ENCODE data around the gene PAK2.
A peak's percentile ranks its signal among the peaks of the same experiment; 100 is the strongest.
"Not testable (repeated sequence)": the region's sequence is repeated elsewhere in the genome, so short reads cannot be mapped to it uniquely, and the experiment has no call there.

The PAK2 gene

DNA sequence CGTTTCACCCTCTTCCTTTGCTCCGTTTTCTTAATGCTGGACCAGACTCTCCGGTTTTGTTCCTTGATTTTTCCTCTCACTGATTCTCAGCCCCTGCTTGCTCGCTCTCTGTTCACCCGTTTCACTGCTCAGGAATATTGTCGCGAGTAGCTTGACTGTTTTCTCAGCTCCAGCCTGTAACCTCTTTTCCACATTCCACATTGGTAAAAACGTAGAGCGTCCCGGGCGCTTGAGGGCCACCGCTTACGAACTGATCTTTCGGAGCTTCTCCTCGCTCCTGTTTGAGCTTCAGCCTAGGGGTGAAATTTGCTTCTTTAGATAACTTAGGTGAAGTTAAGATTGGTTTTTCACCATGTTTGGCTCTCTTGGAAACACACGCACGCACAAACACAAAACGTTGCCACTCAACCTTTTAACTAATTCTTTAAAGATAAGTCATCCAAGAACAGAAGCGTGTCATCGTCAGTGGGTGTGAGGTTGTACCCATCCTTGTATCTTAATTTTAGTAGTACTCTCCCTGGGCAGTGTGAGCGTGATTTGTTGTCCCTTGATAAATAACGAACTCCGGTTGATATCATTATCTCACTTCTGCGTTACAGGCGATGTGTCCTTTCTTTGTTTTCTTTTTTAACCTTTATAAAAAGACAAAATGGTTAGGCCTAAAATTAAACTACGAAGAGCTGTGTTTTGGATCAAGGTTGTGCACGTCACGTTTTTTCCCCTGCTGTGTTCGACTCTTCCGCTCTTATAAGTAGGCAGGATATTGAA lies 1.0 kb downstream of the PAK2 start:
- no peaks in the 10 kb centered on the region for H3K36me3 ChIP-seq (ENCODE audit: insufficient read depth, low read depth, low read length)
- H3K27ac ChIP-seq (ENCODE audit: low read length): peak overlapping the region; percentile 79
- no peaks in the 10 kb centered on the region for H3K27me3 ChIP-seq (ENCODE audit: insufficient read depth, low read length)
- H3K4me3 ChIP-seq (ENCODE audit: low read length): peak overlapping the region; percentile 98
- H3K9me3 ChIP-seq (ENCODE audit: insufficient read depth, low read depth, low read length): no peaks in the 10 kb centered on the region
- H3K4me1 ChIP-seq (ENCODE audit: insufficient read depth, low read length): peaks cover 7% of the 10 kb centered on the region; the same call in 1 of the 2 replicates
- H3K9ac ChIP-seq (ENCODE audit: low read depth, low read length): peak overlapping the region; percentile 94

DNA sequence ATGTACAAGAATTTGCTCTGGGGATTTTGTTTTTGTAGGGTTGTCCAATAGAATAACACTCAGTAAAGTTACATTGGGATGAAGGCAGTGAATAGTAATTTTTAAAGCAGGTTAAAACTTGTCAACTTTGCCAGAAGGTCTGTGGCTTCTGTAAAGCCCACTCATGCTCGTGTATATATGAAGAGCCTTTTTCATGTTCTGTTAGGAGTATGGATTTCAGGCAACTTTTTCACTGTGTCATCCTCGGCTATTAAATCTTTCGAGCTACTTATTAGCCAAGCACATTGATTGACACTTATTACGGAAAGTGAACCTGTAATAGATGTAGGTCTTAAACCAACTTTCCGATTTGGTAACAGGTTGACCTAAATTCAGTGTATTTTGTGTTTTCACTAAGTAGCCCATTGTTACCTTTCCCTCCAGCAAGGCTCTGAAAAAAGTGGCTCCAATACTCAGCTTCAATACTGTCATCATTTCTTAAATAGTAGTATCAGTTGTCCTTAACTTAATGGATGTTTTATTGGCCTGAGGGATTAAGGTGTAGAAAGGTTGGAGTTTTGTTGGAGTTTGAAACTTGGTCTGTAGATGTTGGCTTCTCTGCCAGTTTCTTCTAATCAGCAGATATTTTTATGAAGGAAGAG lies 1.7 kb downstream of the PAK2 start:
- no peak overlapping the region for H3K27ac ChIP-seq (ENCODE audit: low read length)
- no peaks in the 10 kb centered on the region for H3K9me3 ChIP-seq (ENCODE audit: insufficient read depth, low read depth, low read length)
- H3K36me3 ChIP-seq (ENCODE audit: insufficient read depth, low read depth, low read length): peaks cover 5% of the 10 kb centered on the region; the same call in 1 of the 2 replicates
- no peaks in the 10 kb centered on the region for H3K27me3 ChIP-seq (ENCODE audit: insufficient read depth, low read length)
- peaks cover 7% of the 10 kb centered on the region; the same call in 1 of the 2 replicates for H3K4me1 ChIP-seq (ENCODE audit: insufficient read depth, low read length)
- peak overlapping the region; percentile 98 for H3K4me3 ChIP-seq (ENCODE audit: low read length)
- peak overlapping the region; percentile 94 for H3K9ac ChIP-seq (ENCODE audit: low read depth, low read length)

DNA sequence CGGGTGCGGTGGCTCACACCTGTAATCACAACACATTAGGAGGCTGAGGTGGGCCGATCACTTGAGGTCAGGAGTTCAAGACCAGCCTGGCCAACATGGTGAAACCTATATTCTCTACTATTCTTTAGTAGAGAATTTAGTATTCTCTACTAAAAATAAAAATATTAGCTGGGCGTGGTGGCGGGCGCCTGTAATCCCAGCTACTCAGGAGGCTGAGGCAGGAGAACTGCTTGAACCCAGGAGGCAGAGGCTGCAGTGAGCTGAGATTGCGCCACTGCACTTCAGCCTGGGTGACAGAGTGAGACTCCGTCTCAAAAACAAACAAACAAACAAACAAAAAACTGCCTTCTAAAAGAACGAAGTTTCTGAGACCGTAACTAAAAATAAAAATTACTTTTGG lies 3.9 kb downstream of the PAK2 start:
- H3K9me3 ChIP-seq (ENCODE audit: insufficient read depth, low read depth, low read length); H3K27me3 ChIP-seq (ENCODE audit: insufficient read depth, low read length); H3K4me1 ChIP-seq (ENCODE audit: insufficient read depth, low read length); H3K4me3 ChIP-seq (ENCODE audit: low read length); H3K9ac ChIP-seq (ENCODE audit: low read depth, low read length); H3K36me3 ChIP-seq (ENCODE audit: insufficient read depth, low read depth, low read length); H3K27ac ChIP-seq (ENCODE audit: low read length): not testable (repeated sequence)

DNA sequence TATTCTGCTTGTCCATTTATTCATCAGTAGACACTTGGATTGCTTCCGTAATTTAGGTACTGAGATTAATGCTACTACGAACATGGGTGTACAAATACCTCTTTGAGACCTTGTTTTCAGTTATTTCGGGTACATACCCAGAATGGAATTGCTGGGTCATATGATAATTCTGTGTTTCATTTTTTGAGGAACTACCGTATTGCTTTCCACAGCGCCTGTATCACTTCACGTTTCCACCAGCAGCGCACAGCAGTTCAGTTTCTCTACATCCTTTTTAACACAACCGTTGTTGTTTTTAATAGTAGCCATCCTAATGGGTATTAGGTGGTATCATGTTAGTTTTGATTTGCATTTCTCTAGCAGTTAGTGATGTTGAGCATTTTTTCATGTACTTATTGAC lies 9.5 kb downstream of the PAK2 start:
- H3K4me3 ChIP-seq (ENCODE audit: low read length): no peak overlapping the region
- H3K9me3 ChIP-seq (ENCODE audit: insufficient read depth, low read depth, low read length): no peaks in the 10 kb centered on the region
- H3K4me1 ChIP-seq (ENCODE audit: insufficient read depth, low read length): peaks cover 3% of the 10 kb centered on the region; the same call in 1 of the 2 replicates
- peaks cover 17% of the 10 kb centered on the region for H3K36me3 ChIP-seq (ENCODE audit: insufficient read depth, low read depth, low read length)
- no peak overlapping the region for H3K9ac ChIP-seq (ENCODE audit: low read depth, low read length)
- H3K27me3 ChIP-seq (ENCODE audit: insufficient read depth, low read length): no peaks in the 10 kb centered on the region
- H3K27ac ChIP-seq (ENCODE audit: low read length): no peak overlapping the region

DNA sequence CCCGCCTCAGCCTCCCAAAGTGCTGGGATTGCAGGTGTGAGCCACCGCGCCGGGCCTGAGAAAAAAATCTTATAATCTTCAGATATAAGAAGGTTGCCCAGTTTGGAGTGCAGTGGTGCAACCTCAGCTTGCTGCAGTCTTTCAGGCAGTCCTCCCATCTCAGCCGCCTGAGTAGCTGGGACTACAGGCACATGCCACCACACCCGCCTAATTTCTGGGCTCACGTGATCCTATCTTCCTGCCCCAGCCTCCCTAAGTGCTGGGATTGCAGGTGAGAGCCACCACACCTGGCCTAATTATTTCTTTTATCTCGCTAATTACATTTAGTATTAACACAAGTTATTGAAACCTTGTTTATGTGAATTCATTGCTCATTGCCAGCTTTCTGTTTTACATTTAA lies 13.5 kb downstream of the PAK2 start:
- no peak overlapping the region for H3K27ac ChIP-seq (ENCODE audit: low read length)
- H3K36me3 ChIP-seq (ENCODE audit: insufficient read depth, low read depth, low read length): peaks cover 30% of the 10 kb centered on the region
- H3K9ac ChIP-seq (ENCODE audit: low read depth, low read length): no peak overlapping the region

DNA sequence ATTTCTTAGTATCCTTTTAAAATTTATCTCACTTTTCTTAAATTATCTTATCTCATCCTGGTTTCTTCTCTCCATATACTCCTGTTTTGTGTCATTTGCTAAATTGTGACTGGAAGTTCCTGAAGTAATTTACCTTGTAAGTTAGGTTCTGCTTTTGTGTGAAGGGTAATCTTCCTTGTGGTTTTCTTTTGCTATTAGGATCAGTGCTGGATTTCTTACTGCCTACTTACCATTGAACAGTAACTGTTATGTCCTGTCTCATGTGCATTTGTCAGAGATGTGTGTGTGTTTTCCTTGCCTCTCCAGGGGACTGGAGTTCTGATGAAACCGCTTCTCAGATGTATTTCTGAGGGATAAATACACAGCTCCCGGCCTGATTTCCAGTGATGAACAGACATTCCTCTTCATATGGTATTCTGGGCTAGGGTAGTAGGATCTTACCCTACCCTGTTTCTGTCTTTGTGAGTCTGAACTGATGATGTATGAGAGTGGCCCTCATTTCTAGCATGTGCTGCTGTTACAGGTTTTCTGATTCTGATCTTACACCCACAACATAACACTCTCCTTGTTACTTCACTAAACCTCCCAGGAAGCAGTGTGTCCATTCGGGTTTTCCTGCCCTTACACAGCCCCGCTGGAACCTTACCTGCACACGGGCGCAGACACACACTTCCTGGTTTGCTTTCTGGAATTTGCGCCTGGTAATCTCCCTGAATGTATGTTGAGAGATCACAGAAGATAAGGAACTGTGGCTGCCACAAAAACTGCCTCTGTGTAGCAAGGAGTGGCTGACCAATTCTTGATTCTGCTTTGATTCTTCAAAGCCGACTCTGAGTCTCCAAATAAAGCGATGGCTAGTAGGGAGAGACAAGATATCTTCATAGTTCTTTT lies 14.7 kb downstream of the PAK2 start:
- Histone ChIP-seq H3K9ac (ENCODE audit: low read depth, low read length) (no peak overlapping the region), H3K4me3 (ENCODE audit: low read length) (no peak overlapping the region), H3K36me3 (ENCODE audit: insufficient read depth, low read depth, low read length) (peaks cover 29% of the 10 kb centered on the region), H3K27me3 (ENCODE audit: insufficient read depth, low read length) (no peaks in the 10 kb centered on the region), H3K27ac (ENCODE audit: low read length) (no peak overlapping the region), H3K4me1 (ENCODE audit: insufficient read depth, low read length) (no peaks in the 10 kb centered on the region), H3K9me3 (ENCODE audit: insufficient read depth, low read depth, low read length) (peaks cover 16% of the 10 kb centered on the region)

More for the DNA sequence above, 13.5 kb downstream of the PAK2 start:
- Histone ChIP-seq H3K4me1 (ENCODE audit: insufficient read depth, low read length) (no peaks in the 10 kb centered on the region), H3K4me3 (ENCODE audit: low read length) (no peak overlapping the region), H3K9me3 (ENCODE audit: insufficient read depth, low read depth, low read length) (peaks cover 16% of the 10 kb centered on the region), H3K27me3 (ENCODE audit: insufficient read depth, low read length) (no peaks in the 10 kb centered on the region)

DNA sequence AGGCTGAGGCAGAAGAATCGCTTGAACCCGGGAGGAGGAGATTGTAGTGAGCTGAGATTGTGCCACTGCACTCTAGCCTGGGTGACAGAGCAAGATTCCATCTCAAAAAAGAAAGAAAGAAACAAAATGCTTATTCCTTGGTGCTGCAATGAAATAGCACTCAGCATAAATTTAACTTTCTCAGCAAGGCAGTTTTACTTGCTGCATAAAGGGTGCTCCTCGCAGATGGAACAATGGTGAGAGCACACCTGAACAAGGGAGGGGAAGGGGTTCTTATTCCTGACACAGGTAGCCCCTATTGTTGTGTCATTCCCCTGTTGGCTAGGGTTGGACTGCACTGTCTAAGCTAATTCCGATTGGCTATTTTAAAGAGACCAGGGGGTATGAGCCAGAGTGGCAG lies 17.1 kb downstream of the PAK2 start:
- H3K36me3 ChIP-seq (ENCODE audit: insufficient read depth, low read depth, low read length): peaks cover 18% of the 10 kb centered on the region
- H3K27me3 ChIP-seq (ENCODE audit: insufficient read depth, low read length): no peaks in the 10 kb centered on the region
- H3K4me3 ChIP-seq (ENCODE audit: low read length): no peak overlapping the region
- no peak overlapping the region for H3K9ac ChIP-seq (ENCODE audit: low read depth, low read length)
- H3K27ac ChIP-seq (ENCODE audit: low read length): no peak overlapping the region
- no peaks in the 10 kb centered on the region for H3K4me1 ChIP-seq (ENCODE audit: insufficient read depth, low read length)
- peaks cover 16% of the 10 kb centered on the region for H3K9me3 ChIP-seq (ENCODE audit: insufficient read depth, low read depth, low read length)

DNA sequence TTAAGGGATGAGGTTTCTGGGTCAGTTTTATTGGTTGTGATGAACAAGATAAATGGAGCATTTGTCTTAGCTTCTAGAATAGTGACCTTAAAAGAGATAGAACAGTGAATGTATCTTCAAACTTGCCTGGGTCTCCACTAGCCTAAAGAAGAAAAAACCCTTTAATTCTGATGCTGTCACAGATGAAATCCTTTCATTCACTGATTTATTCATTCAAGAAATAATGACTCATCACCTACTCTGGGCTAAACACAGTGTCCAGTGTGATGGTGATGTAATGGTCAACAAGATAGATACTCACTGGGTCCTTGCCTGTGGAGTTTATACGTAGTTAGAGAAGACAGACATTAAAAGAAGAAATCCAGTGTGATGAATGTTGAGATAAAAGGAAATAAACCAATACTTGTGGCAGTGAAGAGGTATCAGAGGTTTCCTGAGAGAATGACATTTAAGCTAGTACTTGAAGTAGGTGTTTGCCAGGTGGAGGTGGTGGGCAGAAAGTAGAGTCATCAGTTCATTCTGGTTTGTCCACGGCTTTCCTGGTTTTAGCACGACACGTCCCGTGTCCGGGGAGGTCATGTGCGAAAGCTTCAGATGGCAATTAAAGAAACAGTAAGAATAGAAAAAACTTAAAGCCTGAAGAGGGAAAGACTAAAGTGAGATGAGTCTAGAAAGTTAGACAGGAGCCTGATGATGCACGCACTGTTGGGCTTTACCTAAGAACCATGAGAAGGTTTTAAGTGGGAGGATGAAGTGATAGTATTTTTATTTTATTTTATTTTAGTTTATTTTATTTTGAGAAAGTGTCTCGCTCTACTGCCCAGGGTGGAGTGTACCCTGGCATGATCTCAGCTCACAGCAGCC lies 18.5 kb downstream of the PAK2 start:
- Histone ChIP-seq H3K4me3 (ENCODE audit: low read length) (no peak overlapping the region), H3K9ac (ENCODE audit: low read depth, low read length) (no peak overlapping the region), H3K27me3 (ENCODE audit: insufficient read depth, low read length) (no peaks in the 10 kb centered on the region), H3K36me3 (ENCODE audit: insufficient read depth, low read depth, low read length) (peaks cover 18% of the 10 kb centered on the region), H3K27ac (ENCODE audit: low read length) (no peak overlapping the region), H3K9me3 (ENCODE audit: insufficient read depth, low read depth, low read length) (peaks cover 16% of the 10 kb centered on the region), H3K4me1 (ENCODE audit: insufficient read depth, low read length) (no peaks in the 10 kb centered on the region)

DNA sequence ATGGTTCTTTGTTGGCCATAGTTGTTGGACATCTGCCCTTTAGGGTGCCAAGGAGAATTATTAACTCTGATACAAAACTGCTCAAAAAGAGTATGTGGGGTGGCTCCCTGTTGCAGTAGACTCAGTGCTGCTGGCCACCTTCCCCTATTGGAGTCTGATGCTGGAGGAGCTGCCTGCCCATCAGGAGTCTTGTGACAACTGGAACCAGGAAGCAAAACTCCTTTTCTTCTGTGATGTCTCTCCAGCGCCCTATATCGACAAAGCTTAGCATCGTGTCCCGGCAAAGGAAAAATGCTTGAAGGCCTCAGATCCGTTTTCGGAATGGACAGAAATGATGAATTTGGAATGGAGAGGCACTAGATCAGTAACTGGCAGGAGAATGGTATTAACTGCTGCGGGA lies 23.5 kb downstream of the PAK2 start:
- Histone ChIP-seq H3K27me3 (ENCODE audit: insufficient read depth, low read length) (no peaks in the 10 kb centered on the region), H3K4me3 (ENCODE audit: low read length) (no peak overlapping the region), H3K27ac (ENCODE audit: low read length) (no peak overlapping the region), H3K36me3 (ENCODE audit: insufficient read depth, low read depth, low read length) (no peaks in the 10 kb centered on the region; the same call in 1 of the 2 replicates), H3K9ac (ENCODE audit: low read depth, low read length) (no peak overlapping the region), H3K9me3 (ENCODE audit: insufficient read depth, low read depth, low read length) (no peaks in the 10 kb centered on the region), H3K4me1 (ENCODE audit: insufficient read depth, low read length) (no peaks in the 10 kb centered on the region)

DNA sequence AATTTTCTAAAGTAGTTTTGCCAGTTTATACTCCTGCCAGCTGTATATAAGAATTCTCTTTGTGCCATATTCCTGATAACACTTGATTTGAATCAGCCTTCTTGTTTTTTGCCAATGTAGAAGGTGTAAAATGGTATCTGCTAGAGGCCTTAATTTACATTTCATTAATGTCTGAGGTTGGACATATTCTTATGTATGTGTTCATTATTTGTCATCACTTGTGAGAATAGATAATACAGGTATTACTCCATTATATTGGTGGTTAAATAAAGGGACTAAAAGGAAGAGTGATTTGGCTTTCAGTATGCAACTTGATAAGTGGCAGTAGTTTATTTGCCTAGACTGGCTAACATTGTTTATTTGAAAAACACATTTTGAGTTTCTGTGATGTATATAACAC lies 25.8 kb downstream of the PAK2 start:
- Histone ChIP-seq H3K27ac (ENCODE audit: low read length) (no peak overlapping the region), H3K9ac (ENCODE audit: low read depth, low read length) (no peak overlapping the region), H3K36me3 (ENCODE audit: insufficient read depth, low read depth, low read length) (no peaks in the 10 kb centered on the region; the same call in 1 of the 2 replicates), H3K27me3 (ENCODE audit: insufficient read depth, low read length) (no peaks in the 10 kb centered on the region), H3K4me3 (ENCODE audit: low read length) (no peak overlapping the region), H3K9me3 (ENCODE audit: insufficient read depth, low read depth, low read length) (no peaks in the 10 kb centered on the region), H3K4me1 (ENCODE audit: insufficient read depth, low read length) (no peaks in the 10 kb centered on the region)

DNA sequence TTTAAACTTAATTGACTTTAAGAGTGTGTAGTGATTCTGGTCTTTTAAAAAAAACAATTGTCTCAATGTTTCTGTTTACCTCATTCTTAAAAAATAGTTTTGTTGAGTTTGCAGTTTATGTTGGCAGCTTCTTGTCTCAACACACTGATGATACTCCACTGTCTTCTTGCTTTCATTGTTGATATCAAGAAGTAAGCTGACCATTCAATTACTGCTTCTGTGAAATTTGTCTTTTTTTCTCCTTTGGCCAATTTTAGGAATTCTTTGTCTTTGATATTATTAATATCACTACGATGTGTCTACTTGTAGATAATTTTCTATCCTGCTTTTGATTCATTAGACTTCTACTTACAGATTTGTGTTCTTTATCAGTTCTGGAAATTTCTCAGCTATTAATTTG lies 31.4 kb downstream of the PAK2 start:
- no peak overlapping the region for H3K27ac ChIP-seq (ENCODE audit: low read length)
- H3K36me3 ChIP-seq (ENCODE audit: insufficient read depth, low read depth, low read length): no peaks in the 10 kb centered on the region; the same call in 1 of the 2 replicates
- H3K9ac ChIP-seq (ENCODE audit: low read depth, low read length): no peak overlapping the region
- H3K4me3 ChIP-seq (ENCODE audit: low read length): no peak overlapping the region
- H3K27me3 ChIP-seq (ENCODE audit: insufficient read depth, low read length): no peaks in the 10 kb centered on the region
- H3K9me3 ChIP-seq (ENCODE audit: insufficient read depth, low read depth, low read length): no peaks in the 10 kb centered on the region
- peaks cover 9% of the 10 kb centered on the region; the same call in 1 of the 2 replicates for H3K4me1 ChIP-seq (ENCODE audit: insufficient read depth, low read length)

Data from iPS-20b (cell line).